HEK293 (cell line): ENCODE data around the gene VAV2.

Experiments used
- BCL11A ChIP-seq: fragments of 450-650 bp; formaldehyde crosslinking; IDR thresholded peaks from 2 replicates; pipeline ENCODE4 v1.5.1; 2016; ENCODE audit warnings: low read depth, missing biosample characterization, missing genetic modification characterization
- YY1 ChIP-seq: fragments of 450-650 bp; formaldehyde crosslinking; IDR thresholded peaks from 2 replicates; pipeline ENCODE4 v1.5.1; 2018; ENCODE audit warnings: missing biosample characterization, missing genetic modification characterization
- ZBTB17 ChIP-seq: fragments of 450-650 bp; formaldehyde crosslinking; IDR thresholded peaks from 2 replicates; pipeline ENCODE4 v1.5.1; 2016; ENCODE audit warnings: missing biosample characterization, missing genetic modification characterization
- ZNF114 ChIP-seq: fragments of 450-650 bp; formaldehyde crosslinking; IDR thresholded peaks from 2 replicates; pipeline ENCODE4 v1.5.0; 2017; ENCODE audit warnings: missing biosample characterization, missing genetic modification characterization
- ZNF138 ChIP-seq: fragments of 450-650 bp; formaldehyde crosslinking; IDR thresholded peaks from 2 replicates; pipeline ENCODE4 v1.5.1; 2016; ENCODE audit warnings: missing biosample characterization, missing genetic modification characterization, borderline replicate concordance
- ZNF140 ChIP-seq: fragments of 450-650 bp; formaldehyde crosslinking; IDR thresholded peaks from 2 replicates; pipeline ENCODE4 v1.5.1; 2016; ENCODE audit warnings: missing biosample characterization, missing genetic modification characterization
- ZNF324 ChIP-seq: fragments of 450-650 bp; formaldehyde crosslinking; IDR thresholded peaks from 2 replicates; pipeline ENCODE4 v1.5.1; 2016; ENCODE audit warnings: missing biosample characterization, missing genetic modification characterization
- ZNF514 ChIP-seq: fragments of 450-650 bp; formaldehyde crosslinking; IDR thresholded peaks from 2 replicates; pipeline ENCODE4 v1.5.1; 2016; ENCODE audit warnings: missing biosample characterization, missing genetic modification characterization
- ZNF660 ChIP-seq: fragments of 450-650 bp; IDR thresholded peaks from 2 replicates; pipeline ENCODE4 v1.5.1; 2018; ENCODE audit warnings: missing biosample characterization, mild to moderate bottlenecking, missing genetic modification characterization
- ZNF677 ChIP-seq: fragments of 450-650 bp; IDR thresholded peaks from 2 replicates; pipeline ENCODE4 v1.5.0; 2018; ENCODE audit warnings: missing biosample characterization, mild to moderate bottlenecking, missing genetic modification characterization, moderate library complexity
- ZSCAN23 ChIP-seq: fragments of 450-650 bp; formaldehyde crosslinking; IDR thresholded peaks from 2 replicates; pipeline ENCODE4 v1.5.1; 2016; ENCODE audit warnings: missing biosample characterization, missing genetic modification characterization
- TF ChIP-seq, protein P1 (sequence below): fragments of 450-650 bp; formaldehyde crosslinking; IDR thresholded peaks from 2 replicates; pipeline ENCODE4 v1.5.1; 2016; ENCODE audit warnings: missing biosample characterization, missing genetic modification characterization
- TF ChIP-seq, protein P2 (sequence below): fragments of 450-650 bp; formaldehyde crosslinking; IDR thresholded peaks from 2 replicates; pipeline ENCODE4 v1.5.1; 2017; ENCODE audit warnings: missing biosample characterization, missing genetic modification characterization
- TF ChIP-seq, protein P3 (sequence below): sonication (generic); formaldehyde crosslinking; IDR thresholded peaks from 2 replicates; pipeline ENCODE4 v1.8.1; 2022; ENCODE audit warnings: mild to moderate bottlenecking, moderate library complexity, missing genetic modification reagents

DNA sequence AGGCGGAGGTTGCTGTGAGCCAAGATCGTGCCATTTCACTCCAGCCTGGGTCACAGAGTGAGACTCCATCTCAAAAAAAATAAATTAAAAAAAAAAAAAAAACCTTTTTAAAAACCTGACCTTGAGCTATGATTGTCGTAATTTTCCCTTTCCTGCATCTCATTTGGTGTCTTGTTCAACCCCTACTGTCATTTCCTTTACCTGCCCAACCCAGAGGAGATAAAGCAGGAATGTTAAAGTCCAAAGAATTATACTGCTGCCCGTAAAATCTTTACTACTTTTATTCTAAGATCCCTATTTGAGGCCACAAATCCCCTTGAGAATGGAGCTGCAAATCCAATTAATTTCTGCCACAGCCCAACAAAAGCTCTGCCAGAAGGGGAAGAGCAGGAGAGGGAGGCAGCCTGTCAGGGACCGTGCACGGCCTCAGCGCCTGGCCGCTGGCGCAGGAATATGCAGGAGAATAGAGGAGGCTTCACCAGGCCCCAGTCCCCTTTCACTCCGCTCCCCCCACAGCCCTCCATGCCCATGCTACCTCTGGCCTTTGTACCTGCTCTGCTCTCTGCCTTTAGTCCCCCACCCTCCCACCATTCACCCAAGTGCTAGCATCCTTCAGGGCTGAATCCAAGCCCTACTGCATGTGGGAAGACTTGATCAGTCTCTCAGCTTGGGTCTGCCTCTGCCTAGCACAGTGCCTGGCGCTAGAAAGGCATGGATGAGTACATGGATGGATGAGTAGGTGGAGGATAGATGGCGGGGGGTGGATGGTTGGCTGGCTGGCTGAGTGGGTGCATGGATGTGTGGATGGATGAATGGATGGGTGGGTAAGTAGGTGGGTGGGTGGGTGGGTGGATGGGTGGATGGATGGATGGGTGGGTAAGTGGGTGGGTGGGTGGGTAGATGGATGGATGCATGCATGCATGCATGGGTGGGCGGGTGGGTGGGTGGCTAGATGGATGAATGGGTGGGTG is 154.2 kb downstream of the VAV2 start:
- TF ChIP-seq, protein P1, sequence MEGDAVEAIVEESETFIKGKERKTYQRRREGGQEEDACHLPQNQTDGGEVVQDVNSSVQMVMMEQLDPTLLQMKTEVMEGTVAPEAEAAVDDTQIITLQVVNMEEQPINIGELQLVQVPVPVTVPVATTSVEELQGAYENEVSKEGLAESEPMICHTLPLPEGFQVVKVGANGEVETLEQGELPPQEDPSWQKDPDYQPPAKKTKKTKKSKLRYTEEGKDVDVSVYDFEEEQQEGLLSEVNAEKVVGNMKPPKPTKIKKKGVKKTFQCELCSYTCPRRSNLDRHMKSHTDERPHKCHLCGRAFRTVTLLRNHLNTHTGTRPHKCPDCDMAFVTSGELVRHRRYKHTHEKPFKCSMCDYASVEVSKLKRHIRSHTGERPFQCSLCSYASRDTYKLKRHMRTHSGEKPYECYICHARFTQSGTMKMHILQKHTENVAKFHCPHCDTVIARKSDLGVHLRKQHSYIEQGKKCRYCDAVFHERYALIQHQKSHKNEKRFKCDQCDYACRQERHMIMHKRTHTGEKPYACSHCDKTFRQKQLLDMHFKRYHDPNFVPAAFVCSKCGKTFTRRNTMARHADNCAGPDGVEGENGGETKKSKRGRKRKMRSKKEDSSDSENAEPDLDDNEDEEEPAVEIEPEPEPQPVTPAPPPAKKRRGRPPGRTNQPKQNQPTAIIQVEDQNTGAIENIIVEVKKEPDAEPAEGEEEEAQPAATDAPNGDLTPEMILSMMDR = no peak
- TF ChIP-seq ZBTB17 (tag by site-specific recombination) = no peak; the same call in 1 of the 2 replicates
- TF ChIP-seq BCL11A (tag by site-specific recombination) = no peak
- TF ChIP-seq ZNF514 (tag by site-specific recombination) = no peak
- no peak for TF ChIP-seq ZNF324
- no peak for TF ChIP-seq ZNF140 (tag by site-specific recombination)
- no peak for TF ChIP-seq YY1 (tag by site-specific recombination)
- no peak for TF ChIP-seq ZNF138 (tag by site-specific recombination)
- TF ChIP-seq ZNF660 (tag by site-specific recombination) = no peak
- TF ChIP-seq ZSCAN23 (tag by site-specific recombination) = no peak
- TF ChIP-seq, protein P2, sequence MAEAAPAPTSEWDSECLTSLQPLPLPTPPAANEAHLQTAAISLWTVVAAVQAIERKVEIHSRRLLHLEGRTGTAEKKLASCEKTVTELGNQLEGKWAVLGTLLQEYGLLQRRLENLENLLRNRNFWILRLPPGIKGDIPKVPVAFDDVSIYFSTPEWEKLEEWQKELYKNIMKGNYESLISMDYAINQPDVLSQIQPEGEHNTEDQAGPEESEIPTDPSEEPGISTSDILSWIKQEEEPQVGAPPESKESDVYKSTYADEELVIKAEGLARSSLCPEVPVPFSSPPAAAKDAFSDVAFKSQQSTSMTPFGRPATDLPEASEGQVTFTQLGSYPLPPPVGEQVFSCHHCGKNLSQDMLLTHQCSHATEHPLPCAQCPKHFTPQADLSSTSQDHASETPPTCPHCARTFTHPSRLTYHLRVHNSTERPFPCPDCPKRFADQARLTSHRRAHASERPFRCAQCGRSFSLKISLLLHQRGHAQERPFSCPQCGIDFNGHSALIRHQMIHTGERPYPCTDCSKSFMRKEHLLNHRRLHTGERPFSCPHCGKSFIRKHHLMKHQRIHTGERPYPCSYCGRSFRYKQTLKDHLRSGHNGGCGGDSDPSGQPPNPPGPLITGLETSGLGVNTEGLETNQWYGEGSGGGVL = no peak
- TF ChIP-seq ZNF114 = no peak
- TF ChIP-seq, protein P3, sequence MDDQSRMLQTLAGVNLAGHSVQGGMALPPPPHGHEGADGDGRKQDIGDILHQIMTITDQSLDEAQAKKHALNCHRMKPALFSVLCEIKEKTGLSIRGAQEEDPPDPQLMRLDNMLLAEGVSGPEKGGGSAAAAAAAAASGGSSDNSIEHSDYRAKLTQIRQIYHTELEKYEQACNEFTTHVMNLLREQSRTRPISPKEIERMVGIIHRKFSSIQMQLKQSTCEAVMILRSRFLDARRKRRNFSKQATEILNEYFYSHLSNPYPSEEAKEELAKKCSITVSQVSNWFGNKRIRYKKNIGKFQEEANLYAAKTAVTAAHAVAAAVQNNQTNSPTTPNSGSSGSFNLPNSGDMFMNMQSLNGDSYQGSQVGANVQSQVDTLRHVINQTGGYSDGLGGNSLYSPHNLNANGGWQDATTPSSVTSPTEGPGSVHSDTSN (CRISPR knock-in tag) = no peak
- TF ChIP-seq ZNF677 (tag by site-specific recombination) = no peak
